Central memory CD4-positive, alpha-beta T cell (primary cell): ENCODE data around the gene TMC1.

Source experiments
- DNase-seq: peaks from one replicate; pipeline ENCODE4 v3.0.0; 2022

The TMC1 gene

DNA sequence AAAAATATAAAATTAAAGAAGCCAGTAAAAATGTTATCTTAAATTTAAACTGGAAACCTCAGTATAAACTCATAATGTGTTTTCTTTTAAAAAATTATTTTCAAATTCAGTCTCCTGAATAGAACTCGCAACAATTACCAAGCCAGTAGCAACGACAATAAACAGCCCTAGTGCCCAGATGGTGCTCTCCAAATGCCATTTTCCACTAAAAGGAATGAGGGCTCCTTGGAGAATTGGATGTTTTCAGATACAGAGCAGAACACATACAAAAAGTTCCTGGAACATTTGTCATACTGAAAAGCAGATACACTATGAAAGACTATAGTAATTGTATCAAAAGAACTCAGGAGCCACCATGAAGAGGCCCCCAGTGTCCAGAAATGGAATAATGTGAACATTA, 97.4 kb downstream of the TMC1 start:
- DNase-seq, result no peak

DNA sequence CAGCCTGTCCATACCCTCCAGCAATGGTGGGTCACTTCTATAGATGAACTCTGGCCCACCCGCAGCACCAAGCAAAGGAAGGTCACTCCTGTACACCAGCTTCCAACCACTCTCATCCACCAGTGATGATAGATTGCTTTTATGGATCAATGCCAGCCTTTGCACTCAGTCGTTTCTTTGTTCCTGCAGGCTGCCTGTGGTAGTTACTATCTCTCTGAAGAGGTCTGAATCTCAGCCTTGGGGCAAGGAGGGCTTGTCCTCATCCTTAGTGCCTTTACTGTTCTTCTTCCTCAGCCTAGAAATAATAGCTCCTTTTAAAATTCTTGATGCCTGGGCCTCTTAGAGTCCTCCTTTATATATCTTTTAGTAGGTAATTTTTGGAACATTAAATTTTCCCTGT, 100.8 kb downstream of the TMC1 start:
- DNase-seq, result no peak

DNA sequence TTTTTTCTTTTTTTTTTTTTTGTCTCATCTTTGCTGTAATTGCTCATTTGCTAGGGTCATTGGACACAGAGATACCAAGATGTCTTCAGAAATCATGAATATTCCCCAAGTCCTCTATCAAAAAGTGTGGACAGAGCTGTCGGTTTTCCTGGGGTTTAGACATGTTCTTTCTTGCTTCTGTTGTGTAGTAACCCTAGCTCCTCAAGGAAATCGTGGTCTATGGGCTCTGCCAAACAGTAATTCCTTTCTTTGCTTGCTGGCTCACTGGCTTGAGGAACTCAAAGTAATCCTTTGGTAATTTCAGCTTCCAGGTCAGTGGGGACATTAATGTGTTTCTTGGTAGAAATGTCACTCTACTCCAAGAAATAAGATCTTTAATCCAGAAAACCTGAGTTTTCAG, 101.7 kb downstream of the TMC1 start:
- no peak for DNase-seq

DNA sequence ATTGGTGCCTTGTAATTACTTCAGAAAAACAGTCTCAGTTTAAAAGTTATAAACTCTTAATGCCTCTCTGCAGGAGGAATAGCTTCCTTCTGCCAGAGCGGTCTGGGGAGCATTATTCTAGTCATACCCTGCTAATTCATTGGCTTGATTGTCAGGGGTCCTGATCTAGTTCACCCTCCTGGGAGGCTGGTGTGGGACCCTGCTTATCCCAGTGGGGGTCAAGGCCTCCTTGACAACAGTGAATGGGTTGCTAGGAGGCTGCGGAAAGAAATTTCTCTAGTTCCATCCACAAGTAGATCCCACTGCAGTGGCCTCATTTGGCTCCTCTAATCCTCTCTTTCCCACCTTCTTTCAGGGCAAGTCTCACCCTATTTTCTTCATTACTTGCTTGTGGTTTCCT, 105.7 kb downstream of the TMC1 start:
- no peak for DNase-seq

DNA sequence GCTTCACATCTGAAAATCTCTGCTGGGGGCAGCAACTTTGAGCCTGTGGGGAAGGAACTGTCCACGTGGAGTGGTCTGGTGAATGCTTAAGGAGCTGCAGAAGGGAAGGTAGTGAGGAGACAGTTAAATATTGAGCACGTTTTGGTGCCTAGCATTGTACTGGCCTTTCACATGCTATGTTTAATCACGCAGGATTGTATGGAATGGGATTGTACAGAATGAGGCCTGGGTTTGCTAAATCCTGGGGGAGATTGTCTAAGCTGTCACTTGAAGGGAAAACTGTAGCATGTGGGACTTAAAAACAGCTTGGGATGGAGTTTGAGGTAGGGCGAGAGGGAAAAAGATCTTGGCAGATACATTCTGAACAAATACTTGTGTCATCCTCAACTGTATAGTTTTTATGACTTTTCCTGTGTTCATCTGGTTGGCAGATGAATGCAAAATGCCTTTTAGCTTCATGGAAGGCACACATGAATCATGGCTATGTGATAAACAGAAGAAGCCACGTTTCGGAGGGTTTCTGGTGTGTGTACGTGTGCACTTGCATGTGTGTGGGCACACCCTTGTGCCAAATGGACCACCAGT, 106.6 kb downstream of the TMC1 start:
- DNase-seq, result no peak

DNA sequence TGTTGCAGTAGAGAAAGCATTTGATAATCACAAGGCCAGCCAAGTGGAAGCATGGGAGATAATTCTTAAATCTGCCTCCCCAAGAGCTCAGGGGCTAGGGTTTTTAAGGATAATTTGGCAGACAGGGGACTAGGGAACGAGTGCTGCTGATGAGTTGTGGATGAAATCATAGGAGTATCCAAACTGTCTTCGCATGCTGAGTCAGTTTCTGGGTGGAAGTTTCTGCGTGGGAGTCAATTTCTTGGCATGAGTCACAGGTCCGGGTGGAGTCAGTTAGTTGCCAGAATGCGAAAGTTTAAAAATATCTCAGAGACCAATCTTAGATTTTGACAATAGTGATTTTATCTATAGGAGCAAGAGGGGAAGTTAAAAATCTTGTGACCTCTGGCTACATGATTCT, 112.6 kb downstream of the TMC1 start:
- DNase-seq, result no peak

DNA sequence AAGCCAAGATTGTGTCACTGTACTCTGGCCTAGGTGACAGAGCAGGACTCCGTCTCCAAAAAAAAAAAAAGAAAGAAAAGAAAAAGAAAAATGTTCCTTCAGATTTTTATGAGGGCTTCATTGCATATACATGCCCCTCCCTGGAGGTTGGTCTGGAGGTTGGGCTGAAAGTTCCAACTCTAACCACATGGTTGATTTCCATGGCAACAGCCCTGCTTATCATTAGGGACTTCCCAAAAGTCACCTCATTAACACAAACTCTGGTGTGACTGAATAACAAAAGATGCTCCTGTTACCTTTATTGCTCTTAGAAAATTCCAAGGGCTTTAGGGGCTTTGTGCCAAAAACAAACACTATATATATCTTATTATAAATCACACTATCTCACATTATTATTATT, 113.8 kb downstream of the TMC1 start:
- DNase-seq, result no peak

DNA sequence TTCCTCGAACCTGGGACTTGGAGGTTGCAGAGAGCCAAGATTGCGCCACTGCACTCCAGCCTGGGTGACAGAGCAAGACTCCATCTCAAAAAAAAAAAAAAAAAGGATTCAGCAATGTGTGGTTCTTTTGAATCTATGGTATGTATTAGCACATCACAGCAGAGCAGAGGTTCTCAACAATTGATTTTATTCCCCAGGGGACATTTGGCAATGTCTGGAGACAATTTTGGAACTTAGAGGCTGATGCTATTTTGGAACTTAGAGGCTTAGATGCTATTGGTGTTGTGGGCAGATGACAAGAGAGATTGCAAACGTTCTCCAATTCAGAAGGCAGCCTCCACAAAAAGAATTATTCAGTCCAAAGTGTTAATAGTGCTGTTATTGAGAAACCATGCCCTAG, 115.2 kb downstream of the TMC1 start:
- no peak for DNase-seq

DNA sequence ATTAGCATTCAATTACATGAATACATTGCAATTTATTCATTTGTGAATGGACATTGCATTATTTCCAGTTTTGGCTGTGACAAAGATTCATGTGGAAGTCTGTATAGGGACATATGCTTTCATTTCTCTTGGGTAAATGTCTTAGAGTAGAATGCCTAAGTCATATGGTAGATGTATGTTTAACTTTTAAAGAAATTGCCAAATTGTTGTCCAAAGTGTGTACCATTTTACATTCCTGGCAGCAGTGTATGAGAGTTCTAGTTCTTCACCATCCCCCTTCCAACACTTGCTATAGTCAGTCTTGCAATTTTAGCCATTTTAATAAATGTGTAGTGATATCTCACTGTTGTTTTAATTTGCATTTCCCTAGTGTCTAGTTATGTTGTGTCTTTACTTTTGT, 122.2 kb downstream of the TMC1 start:
- DNase-seq, result no peak

DNA sequence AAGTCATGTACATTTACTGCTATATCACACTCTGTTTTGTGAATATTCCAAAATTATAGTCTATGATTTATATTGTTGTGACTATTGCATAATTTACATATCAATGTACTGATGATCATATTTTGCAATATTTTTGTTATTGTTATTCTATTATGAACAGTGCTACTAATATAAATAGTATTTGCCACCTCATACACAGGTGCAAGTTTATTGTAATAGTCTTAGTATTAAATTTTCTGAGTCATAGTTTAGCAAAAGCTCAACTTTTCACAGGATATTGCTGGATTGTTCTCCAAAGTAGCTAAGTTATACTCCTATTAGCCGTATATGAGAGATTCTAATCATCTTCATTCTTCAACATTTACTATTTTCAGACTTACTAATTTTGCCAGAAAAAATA, 124.7 kb downstream of the TMC1 start:
- no peak for DNase-seq

DNA sequence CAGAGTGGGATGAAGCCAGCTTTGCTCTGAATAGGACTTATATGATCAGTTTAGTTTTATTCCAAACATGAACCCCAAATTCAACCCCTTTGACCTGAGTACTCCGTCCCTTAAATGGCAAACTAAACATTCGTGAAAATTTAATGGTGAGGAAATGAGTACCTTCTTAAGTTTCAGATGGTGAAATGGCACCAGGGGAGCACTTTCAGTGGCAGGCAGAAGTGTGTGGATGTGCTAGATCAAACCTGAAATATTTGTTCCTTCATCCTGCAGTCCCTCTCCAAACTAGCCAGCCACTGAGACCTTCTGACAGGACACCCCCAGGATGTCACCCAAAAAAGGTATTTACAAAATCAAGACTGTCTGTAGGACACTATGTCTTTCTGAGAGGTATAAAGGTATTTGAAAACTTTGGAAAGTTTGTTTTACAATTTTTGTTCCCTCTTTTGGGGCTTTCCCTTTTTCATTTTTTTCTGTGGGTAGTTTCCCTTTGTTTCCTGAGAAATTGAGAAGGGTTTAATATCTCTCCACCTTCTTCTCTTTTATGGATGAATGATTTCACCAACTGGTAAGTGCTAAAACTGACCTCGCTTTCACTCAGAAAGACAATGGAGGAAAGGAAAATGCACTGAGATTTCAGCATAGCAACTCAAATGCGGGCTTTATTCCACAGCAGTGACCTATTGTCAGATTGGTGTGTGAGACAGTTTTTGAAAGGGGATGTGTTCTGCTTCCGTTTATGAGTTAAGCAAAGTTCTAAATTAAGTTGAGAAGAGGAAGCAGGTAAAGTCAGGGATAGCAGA, 127.1 kb downstream of the TMC1 start:
- no peak for DNase-seq

DNA sequence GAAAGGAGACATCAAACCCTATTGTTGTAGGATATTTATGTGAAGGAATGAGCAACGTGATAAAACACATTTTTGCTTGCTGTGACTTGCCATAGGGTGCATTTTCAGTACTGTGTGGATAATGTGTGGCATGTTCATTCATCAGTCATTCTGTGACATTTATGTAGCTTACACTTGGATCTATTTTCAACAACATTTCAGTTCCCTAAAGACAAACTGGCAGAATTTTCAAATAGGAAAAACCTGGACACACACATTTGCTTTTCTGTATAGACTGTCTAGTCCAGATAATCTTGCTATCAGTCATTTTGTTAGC, 127.7 kb downstream of the TMC1 start:
- no peak for DNase-seq

DNA sequence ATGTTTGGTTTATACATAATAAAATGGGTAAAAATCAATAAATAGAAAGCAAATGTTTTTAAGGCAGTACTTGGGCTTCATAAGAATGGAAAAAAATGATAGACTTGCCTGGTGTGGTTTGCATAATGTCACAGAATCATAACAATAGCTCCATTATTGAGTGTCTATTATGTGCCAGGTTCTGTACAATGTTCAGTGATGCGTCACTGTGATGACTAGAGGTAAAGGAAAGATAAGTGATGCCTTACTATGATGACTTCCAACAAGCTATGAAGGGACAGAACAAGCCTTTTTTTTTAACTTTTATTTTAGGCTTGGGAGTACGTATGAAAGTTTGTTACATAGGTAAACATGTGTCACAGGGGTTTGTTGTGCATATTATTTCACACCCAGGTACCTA, 128.8 kb downstream of the TMC1 start:
- DNase-seq, result no peak

DNA sequence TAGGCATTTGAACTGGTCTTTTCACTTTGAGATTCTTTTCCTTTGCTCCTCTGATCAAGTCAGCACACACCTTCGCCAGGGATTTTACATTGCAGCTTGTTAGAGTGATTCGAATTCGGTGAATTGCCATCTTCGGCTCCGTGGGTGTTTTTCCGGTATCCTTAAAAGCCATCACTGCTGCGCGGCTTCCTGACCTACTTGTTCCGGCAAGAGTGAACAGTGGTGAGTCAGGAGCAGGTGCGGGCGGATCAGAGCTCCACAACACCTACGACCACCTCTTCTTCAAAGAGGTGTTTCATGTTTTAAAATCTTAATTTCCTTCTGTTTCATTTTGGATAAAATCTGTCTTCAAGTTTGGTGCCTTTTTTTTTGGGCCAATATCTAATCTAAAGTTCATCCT, 134.6 kb downstream of the TMC1 start:
- no peak for DNase-seq

DNA sequence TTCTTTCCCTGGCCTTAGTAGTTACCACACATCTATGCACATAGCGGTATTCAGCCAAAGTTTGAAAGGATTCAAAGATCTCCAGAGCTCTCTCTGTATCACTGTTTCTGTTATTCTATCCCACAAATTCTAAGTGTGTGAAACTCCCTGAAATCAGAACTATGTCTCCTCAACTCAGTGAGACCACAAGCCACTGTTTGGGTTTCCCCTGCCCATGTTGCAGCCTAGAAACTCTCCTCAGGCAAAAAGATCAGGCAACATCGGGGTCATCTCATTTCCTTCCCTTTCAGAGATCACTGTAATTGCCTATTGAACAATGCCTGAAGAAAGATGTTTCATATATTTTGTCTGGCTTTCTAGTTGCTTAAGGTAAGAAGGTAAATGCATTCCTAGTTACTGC, 135.6 kb downstream of the TMC1 start:
- DNase-seq, result no peak

DNA sequence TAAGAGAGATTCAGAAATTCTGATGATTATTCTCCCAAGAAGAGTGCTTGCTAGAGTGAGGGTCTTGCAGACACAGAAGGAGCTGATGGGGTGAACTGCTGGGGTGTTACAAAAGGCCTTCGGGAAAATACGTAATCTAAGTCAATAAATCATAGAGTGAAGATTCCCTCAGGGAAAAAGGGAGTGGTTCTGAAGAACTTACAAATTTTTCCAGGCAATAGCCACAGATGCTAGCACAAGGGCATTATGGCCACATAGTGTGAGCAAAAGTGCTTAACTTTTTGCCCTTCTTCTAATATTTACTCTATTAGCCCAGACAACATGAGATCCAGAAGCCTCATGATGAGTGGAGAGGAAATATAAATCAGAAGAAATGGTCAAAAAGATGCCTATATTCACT, 137.3 kb downstream of the TMC1 start:
- DNase-seq, result no peak

DNA sequence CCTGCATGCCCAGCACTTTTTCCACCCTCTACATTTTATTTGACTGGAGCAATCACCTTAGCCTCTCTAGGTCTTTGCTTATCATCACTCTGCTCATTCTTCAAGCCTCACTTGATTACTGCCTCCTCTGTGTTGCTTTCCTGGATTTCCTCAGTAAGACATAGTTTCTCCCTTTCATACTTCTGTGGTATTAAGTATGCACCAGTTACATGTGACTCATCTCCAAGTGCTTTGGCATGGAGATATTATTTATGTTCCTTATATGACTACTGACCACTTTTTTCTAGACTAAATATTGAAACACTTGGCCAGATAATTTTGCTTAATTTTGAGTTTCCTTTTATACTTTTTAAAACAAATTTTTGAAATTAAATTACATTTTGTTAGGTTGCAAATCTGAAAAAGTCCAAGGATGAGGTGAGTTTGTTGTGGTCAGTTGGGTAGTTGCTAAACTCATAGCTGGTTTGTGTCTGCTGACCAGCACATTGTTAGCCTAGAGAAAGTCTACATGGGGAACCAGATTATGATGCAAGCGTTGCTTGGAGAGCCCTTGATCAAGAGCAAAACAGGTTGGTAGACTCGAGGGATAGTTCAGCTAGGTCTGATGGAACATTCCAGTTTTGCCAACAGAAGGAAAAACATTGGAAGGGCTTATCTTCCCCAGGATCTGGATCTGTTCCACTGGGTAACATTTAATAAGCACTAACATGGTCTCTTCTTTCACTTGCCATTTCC, 140.2 kb downstream of the TMC1 start:
- DNase-seq, result no peak

DNA sequence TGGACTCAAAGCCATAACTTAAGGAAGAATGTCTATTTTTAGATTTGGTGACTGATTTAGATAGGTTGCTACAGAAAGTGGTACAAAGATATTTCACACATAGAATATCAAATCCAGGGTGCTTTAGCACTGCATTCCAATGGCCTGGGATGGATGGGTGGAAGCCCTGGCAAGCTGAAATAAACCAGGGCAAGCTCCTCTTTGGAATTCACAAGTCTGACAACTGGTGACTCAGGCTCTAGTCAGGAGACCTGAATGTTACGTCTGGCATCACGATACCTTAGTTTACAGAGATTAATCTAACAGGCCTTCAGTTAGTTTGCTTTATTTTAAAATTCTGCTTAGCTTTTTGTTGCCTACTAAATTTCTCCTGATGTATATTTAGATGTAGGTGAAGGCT, 144.0 kb downstream of the TMC1 start:
- no peak for DNase-seq

DNA sequence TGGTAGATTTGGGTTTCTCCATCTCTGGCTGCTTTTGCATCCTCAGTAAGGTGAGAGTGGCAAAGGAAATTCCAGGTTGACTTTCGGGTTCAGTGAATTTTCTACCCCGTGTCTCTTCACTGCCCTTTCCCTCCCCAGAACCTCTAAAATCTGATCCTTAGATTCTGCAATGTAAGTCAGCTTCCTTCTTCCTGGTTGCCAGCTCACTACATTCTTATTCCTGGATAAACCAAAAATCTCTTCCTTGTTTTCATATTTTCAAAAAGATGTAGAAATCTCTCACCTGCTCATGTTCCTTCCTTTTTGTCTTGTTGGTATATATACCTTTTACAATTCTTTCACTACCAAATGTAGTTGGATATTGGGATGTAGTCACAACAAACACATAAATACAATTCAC, 145.8 kb downstream of the TMC1 start:
- no peak for DNase-seq

DNA sequence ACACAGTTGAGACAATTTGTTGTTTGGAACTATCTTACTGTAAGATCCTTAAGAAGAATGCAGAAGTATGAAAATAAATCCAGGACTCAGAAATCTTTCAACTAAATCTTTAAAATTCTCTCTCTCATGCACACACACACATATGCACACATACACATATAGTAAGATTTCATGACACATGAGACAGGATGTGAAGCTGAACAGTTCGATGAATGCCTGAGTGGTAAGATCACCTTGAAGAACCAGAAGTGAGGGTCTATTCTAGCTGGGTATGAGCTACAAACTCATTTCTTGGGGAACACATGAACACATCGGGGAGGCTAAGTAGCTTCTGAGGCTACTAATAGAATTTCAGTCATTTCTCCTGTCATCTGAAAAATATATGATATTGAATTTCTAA, 153.6 kb downstream of the TMC1 start:
- DNase-seq, result no peak

DNA sequence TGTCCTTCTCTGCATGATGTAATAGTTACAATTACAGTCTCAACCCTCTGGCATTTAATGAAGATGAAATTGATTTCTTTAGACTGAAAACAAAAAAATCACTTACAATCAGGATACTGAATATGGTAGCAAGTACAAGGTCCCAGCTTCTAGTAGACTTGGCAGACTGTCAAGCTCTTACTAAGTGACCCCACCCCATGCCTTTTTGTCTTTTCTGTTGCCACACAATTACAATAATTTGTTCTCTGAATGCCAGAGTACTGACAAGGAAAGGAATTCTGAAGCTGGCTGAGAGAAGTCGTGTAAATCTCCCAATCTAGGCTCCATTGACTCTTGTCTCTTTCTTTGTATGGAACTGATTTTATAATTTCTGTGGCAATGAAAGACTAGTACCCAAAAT, 154.2 kb downstream of the TMC1 start:
- no peak for DNase-seq

DNA sequence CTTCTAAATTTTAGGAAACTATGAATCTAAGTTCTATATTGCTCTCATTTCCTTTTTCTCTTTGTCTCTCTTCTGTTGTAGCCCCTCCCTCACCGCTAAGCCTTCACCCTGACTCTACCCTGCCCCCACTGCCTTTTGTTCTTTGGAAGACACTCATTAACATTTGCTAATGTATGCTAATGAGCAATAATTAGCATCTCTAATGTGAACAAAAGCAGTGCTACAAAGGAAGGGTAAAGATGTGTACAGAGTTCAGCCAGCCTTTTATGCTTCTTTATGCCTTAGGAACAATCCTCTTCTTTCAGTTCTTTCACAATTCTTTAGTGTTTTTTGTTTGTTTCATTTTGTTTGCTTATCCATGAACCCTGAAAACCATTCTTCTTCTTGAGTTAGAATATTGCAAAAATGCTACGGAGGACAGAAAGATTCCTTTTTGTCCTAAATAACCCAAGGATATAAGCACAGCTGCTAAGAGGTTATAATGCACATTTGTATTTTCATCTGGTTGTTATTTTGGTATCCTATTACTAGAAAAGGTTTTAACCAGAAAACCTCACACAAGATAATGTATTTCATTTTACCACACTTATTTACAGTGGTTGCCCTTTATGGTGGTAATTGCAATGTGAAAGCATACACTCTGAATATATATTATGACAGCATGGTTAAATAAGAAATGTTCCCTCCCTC, 159.3 kb downstream of the TMC1 start:
- DNase-seq, result no peak

DNA sequence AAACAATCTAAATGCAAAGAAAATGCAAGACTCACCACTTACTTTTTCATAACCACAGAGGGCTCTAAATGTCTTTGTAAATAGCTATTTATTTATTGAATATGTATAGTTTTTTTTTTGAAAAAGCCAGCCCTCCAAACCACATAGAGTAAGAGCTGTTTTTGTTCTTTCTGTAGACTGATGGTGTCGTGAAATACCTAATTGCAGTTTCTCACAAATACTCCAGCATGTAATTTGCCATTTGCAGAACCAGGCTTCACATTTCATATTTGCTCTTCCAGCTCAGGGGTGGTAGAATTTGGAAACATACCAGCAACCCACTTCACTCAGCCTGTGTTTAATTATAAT, 159.8 kb downstream of the TMC1 start:
- DNase-seq, result no peak

DNA sequence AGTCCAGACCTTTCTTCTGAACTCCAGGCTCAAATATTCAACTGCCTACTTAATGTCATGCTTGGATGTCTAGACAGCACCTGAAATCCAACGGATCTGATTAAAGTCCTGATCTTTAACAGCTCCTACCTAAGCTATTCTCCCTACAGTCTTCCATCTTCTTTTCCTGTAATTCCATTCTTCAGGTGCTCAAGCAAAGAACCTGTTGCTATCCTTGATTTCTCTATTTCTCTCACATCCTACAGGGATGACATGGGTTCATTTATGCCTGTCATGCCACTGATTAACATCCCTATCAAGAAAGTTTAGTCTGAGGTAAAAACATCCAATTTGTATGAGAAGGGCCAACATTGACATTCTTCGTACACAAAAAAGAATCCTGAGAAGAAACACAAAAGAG, 163.2 kb downstream of the TMC1 start:
- no peak for DNase-seq
